GM04504 (cell line): ENCODE measurements around the gene ETV6.

ENCODE experiments used
- DNase-seq: peaks from one replicate; pipeline ENCODE4 v3.0.0-alpha.2; 2012; ENCODE audit warnings: low read depth

ETV6 gene

DNA sequence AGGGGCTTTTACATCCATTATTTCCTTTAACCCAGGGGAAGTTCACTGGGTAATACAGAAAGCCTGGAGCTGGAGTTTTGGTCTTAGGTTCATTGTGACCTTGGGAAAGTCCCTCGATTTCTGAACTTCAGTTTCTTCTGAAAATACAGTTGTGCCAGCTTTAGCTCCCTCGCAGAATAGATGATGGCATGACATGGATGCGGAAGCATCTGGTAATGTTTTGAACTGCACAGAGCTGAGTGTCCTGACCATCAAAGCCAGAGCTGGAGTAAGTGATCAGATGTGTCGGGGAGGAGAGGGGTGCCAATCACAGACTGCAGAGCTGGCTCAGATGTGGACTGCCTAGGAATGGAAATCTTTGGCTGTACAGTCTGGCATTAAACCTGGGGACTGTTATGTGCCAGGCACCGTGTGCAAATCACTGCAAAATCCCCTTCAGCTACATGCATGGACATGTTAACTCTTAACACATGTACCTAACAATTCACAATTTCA is 180.9 kb downstream of the ETV6 start:
- DNase-seq, result no peak

DNA sequence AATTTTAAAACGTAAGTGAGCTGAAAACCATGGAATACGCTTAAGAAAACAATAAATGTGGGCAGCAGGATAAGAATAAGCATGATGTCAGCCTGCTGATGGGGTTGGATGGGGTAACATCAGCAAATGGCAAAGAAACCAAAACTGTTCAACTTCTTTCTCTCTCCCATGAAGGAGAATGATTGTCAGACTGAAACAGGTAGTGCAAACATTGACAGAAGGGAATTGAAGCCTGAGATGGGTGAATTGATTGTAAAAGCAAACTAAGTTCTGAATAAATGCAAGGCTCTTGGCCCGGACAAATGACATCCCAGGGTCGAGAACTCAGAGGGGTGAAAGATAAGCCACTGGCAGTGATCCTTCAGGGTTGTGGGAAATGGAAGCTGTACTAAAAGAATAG is 182.6 kb downstream of the ETV6 start:
- DNase-seq, result no peak

DNA sequence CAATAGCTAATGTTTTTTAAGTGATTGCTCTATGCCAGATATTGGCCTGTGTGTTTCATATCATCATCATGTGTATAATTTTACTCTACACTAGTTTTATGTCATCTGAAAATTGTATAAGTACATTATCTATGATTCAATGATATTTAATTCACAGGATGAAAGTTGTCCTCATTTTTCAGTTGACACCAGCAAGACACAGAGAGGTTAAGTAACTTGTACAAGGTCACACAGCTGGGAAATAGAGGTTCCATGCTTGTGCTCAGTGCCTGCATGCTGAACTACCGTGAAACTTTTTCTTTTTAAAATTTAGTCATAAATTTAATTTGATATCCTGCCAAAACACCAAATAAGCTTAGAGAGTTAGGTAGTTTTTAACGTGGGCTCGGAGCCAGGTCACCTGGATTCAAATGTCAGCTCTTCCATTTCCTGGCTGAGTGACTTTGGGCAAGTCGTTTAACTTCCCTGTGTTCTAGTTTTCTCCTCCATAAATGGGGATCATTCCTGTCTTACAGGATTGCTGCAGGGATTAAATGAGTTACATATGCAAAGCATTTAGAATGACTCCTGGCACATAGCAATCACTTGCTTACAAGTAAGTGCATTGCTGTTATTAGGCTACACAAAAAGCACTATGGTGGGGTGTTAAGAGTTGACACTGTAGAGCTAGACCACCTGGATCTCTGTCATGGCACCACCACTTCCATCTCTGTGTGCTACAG is 183.9 kb downstream of the ETV6 start:
- DNase-seq, result no peak

DNA sequence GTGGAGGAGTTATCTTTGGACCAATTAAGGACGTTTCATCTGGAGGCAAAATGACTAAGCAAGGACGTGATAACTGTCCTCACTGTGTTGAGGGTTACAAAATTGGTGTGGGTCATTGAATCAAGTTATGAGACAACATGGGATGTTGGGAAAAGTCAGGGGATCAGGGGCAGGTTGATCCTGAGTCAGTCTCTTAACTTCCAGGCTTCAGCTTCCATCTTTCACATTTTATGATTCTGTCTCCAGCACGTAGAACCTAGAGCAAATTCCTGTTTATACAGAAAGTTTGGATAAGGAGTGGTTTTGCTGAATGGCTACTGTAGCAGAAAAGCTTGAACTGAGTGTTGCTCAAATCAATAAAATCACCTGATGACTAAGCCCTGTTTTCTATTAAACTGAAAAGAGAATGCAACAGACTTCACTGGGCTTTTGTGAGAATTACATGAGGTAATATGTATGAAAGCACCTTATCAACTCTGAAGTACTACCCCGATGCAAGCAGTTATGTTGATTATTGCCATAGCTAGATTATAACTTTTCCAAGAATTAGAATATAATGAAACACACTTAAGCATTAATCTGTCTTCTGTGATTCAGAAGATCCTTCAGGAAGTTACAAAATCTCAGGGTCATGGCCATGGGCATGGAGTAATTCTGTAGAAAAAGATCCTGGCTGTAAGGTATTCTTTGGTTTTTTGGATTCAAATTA is 184.8 kb downstream of the ETV6 start:
- no peak for DNase-seq

DNA sequence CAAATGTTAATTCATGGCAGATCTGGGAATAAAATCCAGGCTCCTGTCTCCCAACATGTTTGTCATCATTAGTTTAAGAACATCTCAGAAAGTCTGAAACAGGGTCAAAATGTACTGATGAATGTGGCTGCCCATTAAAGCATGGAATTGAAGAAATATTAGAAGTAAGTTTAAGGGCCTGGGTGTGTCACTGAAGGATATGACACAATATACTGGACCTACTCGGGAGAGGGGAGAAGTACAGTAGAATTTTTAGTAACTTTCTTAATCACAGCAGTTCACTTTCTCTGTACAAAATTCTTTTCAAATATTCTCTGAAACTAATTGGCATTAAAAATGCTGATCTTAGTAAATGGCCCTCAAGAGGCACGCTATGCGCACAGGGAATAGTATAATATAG is 185.5 kb downstream of the ETV6 start:
- DNase-seq, result no peak

DNA sequence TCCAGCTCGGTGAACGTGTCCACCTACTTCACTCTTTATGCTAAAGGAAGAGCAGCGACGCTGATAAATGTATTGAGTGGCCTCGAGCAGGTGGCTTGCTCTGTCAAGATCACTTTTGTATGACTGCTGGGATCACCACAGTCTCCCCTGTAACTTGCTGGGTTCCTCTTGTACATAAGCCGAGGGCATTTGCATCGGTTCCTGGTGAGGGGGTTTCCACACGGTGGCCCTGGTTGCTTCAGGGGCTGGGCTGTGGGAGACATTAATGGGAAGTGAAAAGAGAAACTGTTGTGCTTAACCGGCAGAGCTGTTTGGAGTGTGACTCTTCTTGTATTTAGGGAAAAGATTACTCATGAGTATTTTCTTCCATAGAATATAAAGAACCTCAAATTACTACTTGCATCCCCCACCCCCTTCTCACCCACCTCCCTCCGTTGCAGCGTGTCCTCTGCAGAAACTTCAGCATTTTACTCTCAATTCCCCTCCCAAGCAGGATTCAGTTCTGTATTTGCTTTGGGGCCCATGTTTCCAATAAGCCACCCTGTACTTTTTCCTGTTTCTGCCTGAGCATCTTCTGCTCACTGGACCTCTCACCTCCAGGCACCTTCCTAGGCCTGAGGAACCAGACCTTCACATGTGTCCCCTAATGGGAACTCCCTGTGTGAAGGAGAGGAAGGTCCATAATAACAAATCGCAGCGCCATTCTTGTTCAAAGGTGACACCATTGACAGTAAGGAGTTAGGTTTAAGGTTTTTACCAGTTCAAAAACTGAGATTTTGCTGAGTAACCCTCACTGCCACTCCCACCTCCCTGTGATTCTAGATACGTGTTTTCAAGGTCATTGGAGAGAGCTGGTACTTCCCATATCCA is 187.0 kb downstream of the ETV6 start:
- no peak for DNase-seq

DNA sequence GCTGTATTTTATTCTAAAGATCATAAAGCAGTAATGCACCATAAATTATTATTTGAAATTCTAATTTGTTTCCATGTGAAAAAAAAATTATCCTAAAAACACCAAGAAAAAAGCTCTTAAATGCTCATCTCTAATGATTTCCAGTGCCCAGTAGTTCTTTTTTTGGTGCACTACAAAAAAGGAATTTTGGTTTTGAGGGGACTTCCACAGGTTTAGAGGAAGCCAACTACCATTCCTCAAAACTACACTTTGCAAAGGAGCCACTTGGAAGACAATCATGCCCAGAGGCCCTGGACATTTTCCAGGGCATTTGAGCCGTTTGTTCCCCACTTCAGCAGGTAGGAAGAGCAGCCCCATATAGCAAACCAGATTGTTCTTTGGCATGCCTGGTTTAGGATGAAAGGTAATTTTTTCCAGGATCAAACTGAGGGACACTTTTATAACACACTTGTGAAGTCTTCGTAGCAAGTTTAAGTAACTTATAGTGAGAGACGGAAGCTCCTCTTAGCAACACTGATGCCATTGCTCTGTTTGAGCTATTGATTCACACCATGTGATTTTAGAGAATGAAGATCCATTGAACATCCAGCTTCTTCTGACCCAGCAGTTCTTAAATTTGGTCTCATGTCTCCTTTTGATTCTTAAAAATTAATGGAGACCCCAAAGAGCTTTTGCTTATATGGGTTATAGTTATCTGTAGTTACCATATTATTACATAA is 187.9 kb downstream of the ETV6 start:
- no peak for DNase-seq

DNA sequence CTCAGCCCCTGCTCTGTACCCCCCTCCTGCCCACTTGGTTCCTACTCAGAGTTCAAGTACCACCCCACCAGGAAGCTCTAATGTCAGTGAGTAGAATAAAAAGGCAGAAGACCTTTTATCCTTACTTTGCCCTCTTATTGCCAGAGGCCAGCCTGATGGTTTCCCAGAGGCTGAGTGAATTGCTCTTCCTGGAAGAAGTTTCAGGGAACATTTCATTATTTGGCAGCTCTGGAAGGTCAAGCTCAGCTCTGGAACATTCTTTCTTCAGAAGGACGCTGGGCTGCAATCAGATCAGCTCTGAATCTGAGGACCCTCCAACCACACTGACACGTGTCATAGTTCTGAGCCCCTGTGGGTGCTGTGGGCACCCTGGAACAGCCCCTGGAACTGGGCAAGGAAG is 188.9 kb downstream of the ETV6 start:
- no peak for DNase-seq

DNA sequence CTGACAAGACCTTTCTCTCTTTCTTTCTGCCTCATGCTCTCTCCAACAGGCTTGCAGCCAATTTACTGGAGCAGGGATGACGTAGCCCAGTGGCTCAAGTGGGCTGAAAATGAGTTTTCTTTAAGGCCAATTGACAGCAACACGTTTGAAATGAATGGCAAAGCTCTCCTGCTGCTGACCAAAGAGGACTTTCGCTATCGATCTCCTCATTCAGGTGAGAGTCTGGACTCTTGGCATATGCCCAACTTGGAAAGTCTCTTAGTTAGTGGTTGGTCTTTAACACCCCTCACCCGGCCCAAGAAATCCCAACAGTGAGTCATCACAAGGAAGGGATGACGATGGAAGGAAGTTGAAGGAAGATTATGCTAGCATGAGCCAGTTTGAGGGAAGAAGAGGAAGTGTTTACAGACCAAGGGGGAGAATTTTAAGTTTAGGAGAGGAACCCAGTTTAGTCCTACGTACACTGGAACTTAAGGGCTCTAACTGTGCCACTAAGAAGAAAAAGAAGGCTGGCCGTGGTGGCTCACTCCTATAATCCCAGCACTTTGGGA is 189.7 kb downstream of the ETV6 start:
- DNase-seq, result no peak

DNA sequence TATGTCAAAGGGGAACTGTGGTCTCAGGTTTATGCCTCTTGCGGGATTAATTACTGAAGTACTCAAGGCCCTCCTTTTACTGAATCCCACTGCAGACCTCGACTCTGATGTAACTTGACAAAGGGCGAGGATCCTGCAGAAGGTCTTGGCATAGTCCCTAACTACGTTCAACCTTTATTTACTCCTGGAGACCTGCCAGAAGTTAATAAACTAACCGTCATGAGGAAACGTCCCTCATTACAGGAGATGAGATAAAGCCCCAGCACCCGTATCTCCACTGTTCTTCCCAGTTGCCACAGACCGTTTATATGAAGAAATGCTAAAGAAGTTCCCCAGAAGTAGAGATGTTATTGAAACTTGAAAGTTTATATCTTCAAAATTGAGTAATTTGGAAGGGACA is 190.9 kb downstream of the ETV6 start:
- DNase-seq, result no peak

DNA sequence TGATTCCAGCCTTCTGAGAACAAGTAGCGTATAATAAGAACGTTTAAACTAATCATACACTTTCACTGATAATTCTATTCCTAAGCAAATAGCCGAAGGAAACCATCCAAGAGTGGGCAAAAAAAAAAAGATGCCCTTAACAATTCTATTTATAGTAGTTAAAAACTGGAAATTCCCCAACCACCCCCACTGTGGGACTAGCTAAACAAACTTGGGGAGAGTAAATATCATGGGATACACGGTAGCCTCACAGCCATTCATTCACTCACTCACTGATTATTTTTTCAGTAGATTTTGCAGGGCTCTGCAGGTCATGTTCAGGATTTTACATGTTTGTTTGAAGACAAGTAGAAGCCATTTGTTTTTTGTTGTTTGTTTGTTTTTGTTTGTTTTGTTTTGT is 197.0 kb downstream of the ETV6 start:
- DNase-seq, result no peak

DNA sequence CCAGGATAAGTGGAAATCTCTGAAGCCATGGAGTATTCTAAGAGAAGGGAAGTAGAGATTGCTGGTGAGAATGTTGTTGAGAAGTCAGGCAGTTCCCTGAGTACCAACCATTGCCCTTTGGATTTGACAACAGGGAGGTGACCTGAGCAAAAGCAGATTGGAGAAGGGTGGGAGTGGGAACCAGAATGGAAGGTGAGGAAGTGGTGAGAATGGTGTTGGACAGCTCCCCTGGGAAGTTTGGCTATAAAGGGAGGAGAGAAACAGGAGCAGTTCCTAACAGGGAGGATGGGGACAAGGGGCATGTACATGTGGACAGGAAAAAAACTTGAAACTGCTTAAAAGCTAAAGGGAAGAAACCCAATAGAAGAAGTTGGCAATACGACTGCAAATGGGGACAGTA is 198.1 kb downstream of the ETV6 start:
- no peak for DNase-seq

DNA sequence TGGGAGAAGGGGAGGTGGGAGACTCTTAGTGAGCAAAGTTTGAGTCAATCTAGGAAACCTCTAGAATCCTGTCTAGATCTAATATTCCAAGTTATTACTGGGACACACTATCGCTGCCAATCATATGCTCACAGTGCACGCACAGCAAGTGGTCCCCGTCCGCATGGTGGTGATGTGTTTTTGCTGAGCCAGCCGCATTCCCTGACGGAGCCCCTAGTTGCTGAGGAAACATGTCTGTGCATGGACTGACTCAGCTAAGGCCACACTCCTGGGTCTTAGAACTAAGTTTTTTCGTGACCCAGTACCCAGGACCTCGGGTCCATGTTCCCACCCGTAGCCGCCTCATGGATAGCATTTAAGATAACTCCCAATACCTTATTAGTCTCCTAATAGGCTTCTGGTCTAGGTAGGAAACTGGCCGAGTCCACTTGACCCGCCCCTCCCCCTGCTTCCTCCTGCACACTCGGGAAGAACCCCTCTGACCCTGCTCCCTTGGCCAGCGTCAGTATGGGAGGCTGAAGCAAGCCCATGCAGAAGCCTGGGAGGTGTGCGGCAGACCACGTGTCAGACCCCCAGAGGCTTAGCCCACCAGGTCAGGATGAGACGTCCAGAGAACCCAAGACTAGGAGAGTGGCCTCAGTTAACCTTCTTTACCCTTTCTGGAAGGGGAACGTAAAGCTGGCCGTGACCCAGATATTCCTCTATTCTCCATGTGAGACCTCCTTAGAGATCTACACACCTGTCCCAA is 200.5 kb downstream of the ETV6 start:
- no peak for DNase-seq

DNA sequence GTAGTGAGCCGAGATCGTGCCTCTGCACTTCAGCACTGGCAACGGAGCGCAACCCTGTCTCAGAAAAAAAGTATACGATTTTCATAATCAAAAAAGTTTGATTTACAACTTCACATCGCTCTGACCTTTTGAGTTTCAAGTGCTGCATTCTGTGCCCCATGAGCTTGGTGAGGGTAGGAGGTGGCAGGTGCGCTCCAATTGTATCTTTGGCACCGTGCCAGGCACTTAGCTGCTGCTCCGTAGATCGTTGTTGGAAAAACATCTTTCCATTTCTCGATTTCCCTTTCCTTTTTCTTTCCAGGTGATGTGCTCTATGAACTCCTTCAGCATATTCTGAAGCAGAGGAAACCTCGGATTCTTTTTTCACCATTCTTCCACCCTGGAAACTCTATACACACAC is 203.7 kb downstream of the ETV6 start:
- DNase-seq, result no peak

DNA sequence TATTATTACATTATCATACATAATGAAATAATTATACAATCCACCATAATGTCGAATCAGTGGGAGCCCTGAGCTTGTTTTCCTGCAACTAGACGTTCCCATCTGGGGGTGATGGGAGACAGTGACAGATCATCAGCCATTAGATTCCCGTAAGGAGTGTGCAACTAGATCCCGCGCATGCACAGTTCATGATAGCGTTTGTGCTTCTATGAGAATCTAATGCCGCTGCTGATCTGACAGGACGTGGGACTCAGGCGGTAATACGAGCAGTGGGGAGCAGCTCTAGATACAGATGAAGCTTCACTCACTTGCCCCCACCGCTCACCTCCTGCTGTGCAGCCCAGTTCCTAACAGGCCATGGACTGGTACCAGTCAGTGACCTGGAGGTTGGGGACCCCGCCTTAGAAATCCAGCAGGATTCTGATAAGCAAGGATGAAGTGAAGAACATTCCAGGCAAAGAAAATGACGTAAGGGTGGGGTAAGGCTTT is 204.6 kb downstream of the ETV6 start:
- no peak for DNase-seq

DNA sequence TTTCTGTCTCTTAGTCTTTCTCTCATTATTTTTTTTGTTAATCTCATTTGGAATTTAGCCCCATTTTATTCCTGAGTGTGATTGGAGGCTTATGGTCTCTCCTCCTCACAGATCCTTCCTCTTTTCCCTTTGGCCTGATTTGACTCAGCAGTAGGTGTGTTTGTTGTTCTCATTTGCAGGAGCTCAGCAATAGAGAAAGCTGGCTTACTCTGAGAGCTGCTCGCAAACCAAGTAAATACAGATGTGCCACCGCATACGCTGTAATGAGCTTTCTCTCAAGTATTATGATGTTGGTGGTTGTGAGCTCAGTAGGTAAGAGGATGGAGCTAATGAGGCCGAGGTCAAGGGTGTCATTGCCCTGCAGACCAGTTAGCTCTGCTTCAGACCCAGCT is 206.5 kb downstream of the ETV6 start:
- no peak for DNase-seq

DNA sequence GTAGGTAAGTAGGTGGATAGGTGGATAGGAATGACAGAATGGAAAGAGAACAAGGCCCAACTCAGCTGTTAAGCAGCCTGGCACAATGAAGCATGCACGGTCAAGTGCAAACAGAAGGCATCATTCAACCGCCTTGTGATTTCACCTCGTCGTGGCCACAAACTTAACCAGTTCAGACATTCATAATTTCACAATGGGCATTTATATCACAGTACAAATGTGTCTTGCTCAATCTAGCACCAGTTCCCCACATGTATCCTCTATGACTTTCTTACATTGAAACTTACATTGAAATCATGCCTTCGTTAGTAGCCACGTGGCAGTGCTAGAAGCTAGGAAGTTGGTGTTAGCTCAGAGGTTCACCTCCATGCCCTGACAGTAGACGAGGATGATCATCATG is 207.5 kb downstream of the ETV6 start:
- DNase-seq, result no peak

DNA sequence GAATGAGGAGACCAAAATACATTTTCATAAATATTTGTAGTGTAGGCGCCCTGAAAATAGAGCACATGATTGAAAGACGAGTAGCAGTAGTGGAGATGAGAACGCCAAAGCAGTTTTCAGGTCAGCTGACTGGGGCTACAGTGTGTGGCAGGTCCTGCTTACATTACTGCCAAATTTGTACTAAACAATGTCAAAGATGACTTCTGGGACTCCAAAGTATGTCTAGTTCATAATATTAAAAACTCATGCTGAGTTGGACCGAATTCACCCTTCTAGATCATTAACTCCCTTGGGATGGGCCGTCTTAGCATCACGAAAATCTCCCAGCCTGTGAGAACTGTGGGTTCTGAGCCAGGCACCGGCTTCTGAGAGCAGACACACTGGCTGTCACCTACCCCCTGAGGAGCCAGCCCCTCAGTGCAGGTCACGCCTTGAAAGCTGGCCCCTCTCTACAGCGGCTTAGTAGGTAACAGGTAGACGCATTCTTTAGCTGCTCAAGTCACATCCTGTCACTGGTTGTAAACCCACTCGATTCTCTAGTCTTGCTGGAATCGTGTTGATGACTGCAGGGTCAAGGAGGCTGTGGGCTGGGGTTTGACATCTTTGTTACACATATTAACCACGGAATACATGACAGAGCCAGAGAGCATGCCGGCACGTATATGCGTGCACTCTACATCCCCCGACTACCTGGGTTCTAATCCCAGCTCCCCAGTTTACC is 210.4 kb downstream of the ETV6 start:
- no peak for DNase-seq

DNA sequence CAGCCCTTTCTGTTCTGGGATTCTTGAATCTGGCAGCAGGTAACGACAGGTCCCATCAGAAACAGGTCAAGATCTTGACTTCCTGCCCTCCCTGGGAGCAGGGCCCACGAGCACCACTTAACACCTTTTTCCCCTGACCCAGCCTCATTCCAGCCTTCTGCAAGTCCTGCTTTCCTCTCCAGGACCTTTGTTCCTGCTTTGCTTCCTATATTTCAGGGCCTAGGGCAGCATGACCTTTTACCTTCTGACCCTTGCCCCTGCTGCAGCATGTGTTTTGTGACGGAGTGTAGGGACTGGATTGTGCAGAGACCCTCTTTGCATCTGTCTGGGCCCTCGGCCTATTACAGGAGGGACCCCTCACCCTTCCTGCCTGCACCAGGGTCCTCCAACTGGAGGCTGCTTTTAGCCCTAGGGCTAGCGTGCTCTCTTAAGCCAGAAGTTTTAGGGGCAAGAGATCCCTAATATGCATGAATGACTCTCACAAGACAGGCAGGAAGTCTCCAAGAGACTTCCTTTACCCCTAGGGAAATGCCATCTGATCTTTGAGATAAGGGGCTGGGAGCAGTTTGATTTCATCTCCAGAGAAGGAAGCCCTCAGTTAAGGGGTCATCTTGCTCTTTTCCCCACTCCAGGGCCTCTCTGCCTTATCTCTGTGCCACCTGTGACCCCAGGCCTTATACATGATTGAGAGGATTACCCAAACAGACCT is 211.8 kb downstream of the ETV6 start:
- DNase-seq, result no peak
